SU-DHL-6 (cell line): Measurements from ENCODE around the gene ATP8A1.

ENCODE experiments used
- H2AFZ ChIP-seq: fragments of 200-600 bp; sonication (generic); 2 replicates; pipeline ENCODE4 v1.6.1; 2014; ENCODE audit warnings: low read depth, mild to moderate bottlenecking, moderate library complexity, mixed read lengths, antibody characterized with exemption, low read length; ENCODE audit not compliant: severe bottlenecking
- H3F3A ChIP-seq: fragments of 200-600 bp; shearing (Covaris generic); 2 replicates; pipeline ENCODE4 v1.6.0; 2016; ENCODE audit warnings: antibody characterized with exemption, mild to moderate bottlenecking; ENCODE audit not compliant: insufficient read depth
- H3K27ac ChIP-seq: fragments of 200-600 bp; sonication (generic); 2 replicates; pipeline ENCODE4 v1.5.1; 2016; ENCODE audit warnings: low read depth, mild to moderate bottlenecking, low read length, moderate library complexity, mixed read lengths
- H3K27me3 ChIP-seq: fragments of 200-600 bp; sonication (generic), shearing (Covaris generic); 2 replicates; pipeline ENCODE4 v1.6.0; 2014; ENCODE audit warnings: mild to moderate bottlenecking, low read length
- H3K36me3 ChIP-seq: fragments of 200-600 bp; sonication (generic); 2 replicates; pipeline ENCODE4 v1.6.1; 2014; ENCODE audit warnings: mild to moderate bottlenecking, low read length, mixed read lengths
- H3K4me2 ChIP-seq: fragments of 300-600, 200-600 bp; shearing (Covaris generic), sonication (generic); 2 replicates; pipeline ENCODE4 v1.6.0; 2014; ENCODE audit warnings: low read length, low read depth, mild to moderate bottlenecking; ENCODE audit not compliant: poor library complexity, severe bottlenecking
- H3K4me3 ChIP-seq: fragments of 200-600 bp; sonication (generic); 2 replicates; pipeline ENCODE4 v1.5.1; 2014; ENCODE audit warnings: antibody characterized with exemption, low read length, mild to moderate bottlenecking, mixed read lengths; ENCODE audit not compliant: insufficient read depth, poor library complexity, severe bottlenecking
- H3K79me2 ChIP-seq: fragments of 200-600 bp; sonication (generic); 2 replicates; pipeline ENCODE4 v1.6.1; 2014; ENCODE audit warnings: mild to moderate bottlenecking, low read length, moderate library complexity; ENCODE audit not compliant: insufficient read depth
- H3K9ac ChIP-seq: fragments of 200-600 bp; sonication (generic); 2 replicates; pipeline ENCODE4 v1.7.0; 2014; ENCODE audit warnings: mild to moderate bottlenecking, low read length
- H3K9me2 ChIP-seq: fragments of 200-600 bp; sonication (generic); replicated peaks from 2 replicates; pipeline ENCODE4 v1.6.1; 2014; ENCODE audit warnings: low read length; ENCODE audit not compliant: insufficient read depth
- H3K9me3 ChIP-seq: fragments of 200-600 bp; sonication (generic); 2 replicates; pipeline ENCODE4 v1.6.1; 2014; ENCODE audit warnings: low read length, mixed read lengths; ENCODE audit not compliant: insufficient read depth
- H4K20me1 ChIP-seq: fragments of 200-600 bp; sonication (generic); 2 replicates; pipeline ENCODE4 v1.6.1; 2014; ENCODE audit warnings: low read depth, mild to moderate bottlenecking, antibody characterized with exemption, low read length, moderate library complexity, mixed read lengths
- EZH2phosphoT487 ChIP-seq: fragments of 200-600 bp; sonication (generic), shearing (Covaris generic); conservative IDR thresholded peaks from 2 replicates; pipeline ENCODE4 v1.6.1; 2018; ENCODE audit warnings: mild to moderate bottlenecking, antibody characterized with exemption, low read length, moderate library complexity, mixed read lengths
- TF ChIP-seq, protein P1 (sequence below): fragments of 200-600 bp; sonication (generic); IDR thresholded peaks from one replicate; pipeline ENCODE4 v1.5.1; 2017; ENCODE audit warnings: antibody characterized with exemption, mild to moderate bottlenecking, low read length, moderate library complexity; ENCODE audit not compliant: insufficient read depth, poor library complexity, severe bottlenecking

ATP8A1 gene

GRCh38 chr4:42566835-42567234, 90.1 kb downstream of the ATP8A1 start:
- H3K79me2 ChIP-seq: no peaks in the 10 kb centered on the region
- no peak overlapping the region for H2AFZ ChIP-seq
- H3K9ac ChIP-seq: no peak overlapping the region
- no peak overlapping the region for H3K4me3 ChIP-seq
- H3K27ac ChIP-seq: no peak overlapping the region
- no peaks in the 10 kb centered on the region for H3F3A ChIP-seq
- no peaks in the 10 kb centered on the region for H3K9me3 ChIP-seq
- H4K20me1 ChIP-seq: no peaks in the 10 kb centered on the region
- H3K4me2 ChIP-seq: no peak overlapping the region
- no peaks in the 10 kb centered on the region for H3K27me3 ChIP-seq
- no peaks in the 10 kb centered on the region for H3K9me2 ChIP-seq
- H3K36me3 ChIP-seq: no peaks in the 10 kb centered on the region
- no peak for TF ChIP-seq EZH2phosphoT487
- TF ChIP-seq, protein P1, sequence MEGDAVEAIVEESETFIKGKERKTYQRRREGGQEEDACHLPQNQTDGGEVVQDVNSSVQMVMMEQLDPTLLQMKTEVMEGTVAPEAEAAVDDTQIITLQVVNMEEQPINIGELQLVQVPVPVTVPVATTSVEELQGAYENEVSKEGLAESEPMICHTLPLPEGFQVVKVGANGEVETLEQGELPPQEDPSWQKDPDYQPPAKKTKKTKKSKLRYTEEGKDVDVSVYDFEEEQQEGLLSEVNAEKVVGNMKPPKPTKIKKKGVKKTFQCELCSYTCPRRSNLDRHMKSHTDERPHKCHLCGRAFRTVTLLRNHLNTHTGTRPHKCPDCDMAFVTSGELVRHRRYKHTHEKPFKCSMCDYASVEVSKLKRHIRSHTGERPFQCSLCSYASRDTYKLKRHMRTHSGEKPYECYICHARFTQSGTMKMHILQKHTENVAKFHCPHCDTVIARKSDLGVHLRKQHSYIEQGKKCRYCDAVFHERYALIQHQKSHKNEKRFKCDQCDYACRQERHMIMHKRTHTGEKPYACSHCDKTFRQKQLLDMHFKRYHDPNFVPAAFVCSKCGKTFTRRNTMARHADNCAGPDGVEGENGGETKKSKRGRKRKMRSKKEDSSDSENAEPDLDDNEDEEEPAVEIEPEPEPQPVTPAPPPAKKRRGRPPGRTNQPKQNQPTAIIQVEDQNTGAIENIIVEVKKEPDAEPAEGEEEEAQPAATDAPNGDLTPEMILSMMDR: no peak

DNA sequence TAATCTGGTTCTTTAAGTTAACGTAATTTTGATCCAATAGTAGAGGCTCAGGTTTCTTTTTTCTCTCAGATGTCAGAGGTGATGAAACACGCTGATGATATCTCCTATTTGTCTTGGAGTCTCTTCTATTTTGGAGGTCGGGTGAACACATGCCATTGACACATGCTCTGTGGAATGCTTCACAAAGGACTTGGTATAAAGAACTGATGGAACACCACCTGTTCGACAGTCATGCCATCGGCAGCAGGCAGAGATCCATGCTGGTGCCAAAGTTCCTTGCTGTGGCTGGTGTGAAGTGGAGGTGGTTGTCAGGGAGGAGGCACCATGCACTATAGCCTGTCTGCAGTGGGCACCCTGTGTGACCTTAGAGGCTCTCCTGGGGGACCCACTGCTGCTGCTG, 94.9 kb downstream of the ATP8A1 start:
- TF ChIP-seq EZH2phosphoT487: no peak
- TF ChIP-seq, protein P1: no peak
- Histone ChIP-seq H3K9me3 (no peaks in the 10 kb centered on the region), H3K4me2 (no peak overlapping the region), H3K36me3 (no peaks in the 10 kb centered on the region), H2AFZ (no peak overlapping the region), H3K9me2 (no peaks in the 10 kb centered on the region), H3K9ac (no peak overlapping the region), H3K4me3 (no peak overlapping the region), H3K27me3 (no peaks in the 10 kb centered on the region), H3F3A (no peaks in the 10 kb centered on the region), H4K20me1 (no peaks in the 10 kb centered on the region), H3K27ac (no peak overlapping the region), H3K79me2 (no peaks in the 10 kb centered on the region)

DNA sequence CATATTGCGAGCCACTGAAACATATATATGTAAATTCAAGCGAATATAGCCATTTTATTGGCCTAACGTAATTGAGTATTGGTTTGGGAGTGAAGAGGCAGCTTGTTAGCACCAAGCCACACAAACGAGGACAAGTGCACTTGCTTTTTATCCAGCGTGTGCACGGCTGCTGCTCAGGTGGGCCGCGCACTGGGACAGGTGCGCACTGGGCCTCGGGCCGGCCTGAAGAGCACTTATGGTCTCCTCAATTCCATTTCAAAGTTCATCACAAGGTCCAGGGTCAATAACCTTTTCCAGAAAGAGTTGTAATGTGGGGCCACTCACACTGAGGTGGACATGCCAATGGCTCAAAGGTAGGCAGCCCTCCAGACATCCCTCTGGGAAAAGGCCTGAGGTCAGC, 95.9 kb downstream of the ATP8A1 start:
- H3K9me2 ChIP-seq: no peaks in the 10 kb centered on the region
- H3K27ac ChIP-seq: no peak overlapping the region
- no peaks in the 10 kb centered on the region for H3K79me2 ChIP-seq
- no peak overlapping the region for H3K4me3 ChIP-seq
- H3K4me2 ChIP-seq: no peak overlapping the region
- H3K36me3 ChIP-seq: no peaks in the 10 kb centered on the region; the same call in 1 of the 2 replicates
- H3K9ac ChIP-seq: no peak overlapping the region
- no peak for TF ChIP-seq EZH2phosphoT487
- TF ChIP-seq, protein P1: no peak
- H3F3A ChIP-seq: no peaks in the 10 kb centered on the region
- no peaks in the 10 kb centered on the region for H3K27me3 ChIP-seq
- H4K20me1 ChIP-seq: no peaks in the 10 kb centered on the region
- H2AFZ ChIP-seq: no peak overlapping the region
- H3K9me3 ChIP-seq: no peaks in the 10 kb centered on the region
